A673 (cell line): ENCODE measurements around the gene RIMKLA.

ENCODE experiments used
- EZH2 ChIP-seq: fragments of 200-600 bp; sonication (generic); IDR thresholded peaks from 2 replicates; pipeline ENCODE4 v1.6.1; 2017; ENCODE audit warnings: borderline replicate concordance, low read depth, mild to moderate bottlenecking, mixed read lengths, antibody characterized with exemption, low read length; ENCODE audit not compliant: poor library complexity, severe bottlenecking
- TF ChIP-seq, protein P1 (sequence below): fragments of 300-800, 200-600 bp; sonication (generic); conservative IDR thresholded peaks from 2 replicates; pipeline ENCODE4 v1.5.1; 2017; ENCODE audit warnings: low read depth, mild to moderate bottlenecking, antibody characterized with exemption, low read length, moderate library complexity, mixed read lengths

DNA sequence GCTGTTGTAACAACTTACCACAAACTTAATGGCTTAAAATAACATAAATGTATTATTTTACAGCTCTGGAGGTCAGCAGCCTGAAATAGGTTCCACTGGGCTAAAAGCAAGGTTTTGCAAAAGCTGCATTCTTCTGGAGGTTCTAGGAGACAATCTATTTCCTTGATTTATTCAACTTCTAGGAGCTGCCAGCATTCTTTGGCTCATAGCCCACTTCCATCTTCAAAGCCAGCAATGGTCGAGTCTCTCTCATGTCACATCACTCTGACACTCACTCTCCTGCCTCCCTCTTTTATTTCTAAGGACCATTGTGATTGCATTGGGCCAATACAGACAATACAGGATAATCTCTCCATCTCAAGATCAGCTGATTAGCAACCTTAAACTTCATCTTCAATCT is 30.5 kb upstream of the RIMKLA start:
- TF ChIP-seq, protein P1, sequence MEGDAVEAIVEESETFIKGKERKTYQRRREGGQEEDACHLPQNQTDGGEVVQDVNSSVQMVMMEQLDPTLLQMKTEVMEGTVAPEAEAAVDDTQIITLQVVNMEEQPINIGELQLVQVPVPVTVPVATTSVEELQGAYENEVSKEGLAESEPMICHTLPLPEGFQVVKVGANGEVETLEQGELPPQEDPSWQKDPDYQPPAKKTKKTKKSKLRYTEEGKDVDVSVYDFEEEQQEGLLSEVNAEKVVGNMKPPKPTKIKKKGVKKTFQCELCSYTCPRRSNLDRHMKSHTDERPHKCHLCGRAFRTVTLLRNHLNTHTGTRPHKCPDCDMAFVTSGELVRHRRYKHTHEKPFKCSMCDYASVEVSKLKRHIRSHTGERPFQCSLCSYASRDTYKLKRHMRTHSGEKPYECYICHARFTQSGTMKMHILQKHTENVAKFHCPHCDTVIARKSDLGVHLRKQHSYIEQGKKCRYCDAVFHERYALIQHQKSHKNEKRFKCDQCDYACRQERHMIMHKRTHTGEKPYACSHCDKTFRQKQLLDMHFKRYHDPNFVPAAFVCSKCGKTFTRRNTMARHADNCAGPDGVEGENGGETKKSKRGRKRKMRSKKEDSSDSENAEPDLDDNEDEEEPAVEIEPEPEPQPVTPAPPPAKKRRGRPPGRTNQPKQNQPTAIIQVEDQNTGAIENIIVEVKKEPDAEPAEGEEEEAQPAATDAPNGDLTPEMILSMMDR: no peak
- TF ChIP-seq EZH2: no peak
